ENCODE data around the gene HSF4. TPM values are rescaled to one million over a fixed set of nuclear protein-coding genes. Genes with fewer than 3 reads are reported as not detected.
"Not testable (repeated sequence)": the region's sequence is repeated elsewhere in the genome, so short reads cannot be mapped to it uniquely, and the experiment has no call there.

The HSF4 gene
- polyA plus RNA-seq: 8.2 TPM
- long read RNA-seq, donor 1: 0 reads
- long read RNA-seq, donor 2: 0 reads
- long read RNA-seq, donor 3: 0 reads
- long read RNA-seq, donor 4: 0 reads
- long read RNA-seq, donor 5: 0 reads
- long read RNA-seq, donor 6: 0 reads
- long read RNA-seq, donor 7: 0 reads
- long read RNA-seq, donor 8: 0 reads
- long read RNA-seq, donor 9: 0 reads
- long read RNA-seq, donor 10: 0 reads
- long read RNA-seq, donor 11: 0 reads

- Histone ChIP-seq H3K27me3 (ENCODE audit: control insufficient read depth, insufficient read depth, low read length) (peaks cover 91% of the 10 kb centered on the region), H3K4me1 (ENCODE audit: control insufficient read depth, insufficient read depth, low read length) (peaks cover 45% of the 10 kb centered on the region), H3K27ac (ENCODE audit: low read length) (no peak within 1 kb of the TSS), H3K36me3 (ENCODE audit: control insufficient read depth, insufficient read depth, low read length) (no peaks in the 10 kb centered on the region), H3K4me3 (ENCODE audit: low read length) (peak within 1 kb of the TSS; percentile 10), H3K9me3 (ENCODE audit: control insufficient read depth, low read depth, low read length) (peaks cover 23% of the 10 kb centered on the region)
- peak in 1 of 2 donors; percentile 64 for DNase-seq
- no CpG with 5 or more reads among the region's 41 CpGs for WGBS (ENCODE audit: insufficient coverage, low lambda C conversion rate)
These were observed at the start of gene HSF4 for GRCh38 chr16:67164599-67165061. HSF4 (plus strand) TSS chr16:67164745; CDS start chr16:67164812, 67 bp downstream.

- Histone ChIP-seq H3K4me3 (ENCODE audit: low read length) (no peak overlapping the region), H3K27ac (ENCODE audit: low read length) (no peak overlapping the region), H3K9me3 (ENCODE audit: control insufficient read depth, low read depth, low read length) (no peaks in the 10 kb centered on the region), H3K4me1 (ENCODE audit: control insufficient read depth, insufficient read depth, low read length) (no peaks in the 10 kb centered on the region), H3K36me3 (ENCODE audit: control insufficient read depth, insufficient read depth, low read length) (peaks cover 5% of the 10 kb centered on the region), H3K27me3 (ENCODE audit: control insufficient read depth, insufficient read depth, low read length) (no peaks in the 10 kb centered on the region)
- WGBS (ENCODE audit: insufficient coverage, low lambda C conversion rate): 86% methylated on average over 1 of the region's 2 CpGs
- no peak for DNase-seq
These were observed 49.8 kb upstream of the HSF4 start for GRCh38 chr16:67114793-67115192.

- DNase-seq: no peak
- H3K9me3 ChIP-seq (ENCODE audit: control insufficient read depth, low read depth, low read length): no peaks in the 10 kb centered on the region
- peaks cover 13% of the 10 kb centered on the region for H3K36me3 ChIP-seq (ENCODE audit: control insufficient read depth, insufficient read depth, low read length)
- no peaks in the 10 kb centered on the region for H3K27me3 ChIP-seq (ENCODE audit: control insufficient read depth, insufficient read depth, low read length)
- 100% methylated on average over 1 of the region's 7 CpGs for WGBS (ENCODE audit: insufficient coverage, low lambda C conversion rate)
- H3K4me1 ChIP-seq (ENCODE audit: control insufficient read depth, insufficient read depth, low read length): no peaks in the 10 kb centered on the region
- no peak overlapping the region for H3K27ac ChIP-seq (ENCODE audit: low read length)
- no peak overlapping the region for H3K4me3 ChIP-seq (ENCODE audit: low read length)
These were observed 48.9 kb upstream of the HSF4 start for GRCh38 chr16:67115639-67116038.

GRCh38 chr16:67116388-67117311 is 47.9 kb upstream of the HSF4 start:
- Histone ChIP-seq H3K36me3 (ENCODE audit: control insufficient read depth, insufficient read depth, low read length) (peaks cover 17% of the 10 kb centered on the region), H3K9me3 (ENCODE audit: control insufficient read depth, low read depth, low read length) (no peaks in the 10 kb centered on the region), H3K4me1 (ENCODE audit: control insufficient read depth, insufficient read depth, low read length) (no peaks in the 10 kb centered on the region), H3K27ac (ENCODE audit: low read length) (no peak overlapping the region), H3K27me3 (ENCODE audit: control insufficient read depth, insufficient read depth, low read length) (no peaks in the 10 kb centered on the region), H3K4me3 (ENCODE audit: low read length) (no peak overlapping the region)
- DNase-seq: no peak
- 100% methylated on average over 1 of the region's 13 CpGs for WGBS (ENCODE audit: insufficient coverage, low lambda C conversion rate)

- Histone ChIP-seq H3K4me3 (ENCODE audit: low read length) (no peak overlapping the region), H3K4me1 (ENCODE audit: control insufficient read depth, insufficient read depth, low read length) (no peaks in the 10 kb centered on the region), H3K9me3 (ENCODE audit: control insufficient read depth, low read depth, low read length) (no peaks in the 10 kb centered on the region), H3K27me3 (ENCODE audit: control insufficient read depth, insufficient read depth, low read length) (no peaks in the 10 kb centered on the region), H3K36me3 (ENCODE audit: control insufficient read depth, insufficient read depth, low read length) (peaks cover 25% of the 10 kb centered on the region), H3K27ac (ENCODE audit: low read length) (no peak overlapping the region)
- WGBS (ENCODE audit: insufficient coverage, low lambda C conversion rate): no CpG with 5 or more reads among the region's 9 CpGs
- DNase-seq: no peak
These were observed 46.8 kb upstream of the HSF4 start for GRCh38 chr16:67117716-67118115.

GRCh38 chr16:67120025-67120424 is 44.5 kb upstream of the HSF4 start:
- H3K4me3 ChIP-seq (ENCODE audit: low read length): no peak overlapping the region
- no peaks in the 10 kb centered on the region for H3K4me1 ChIP-seq (ENCODE audit: control insufficient read depth, insufficient read depth, low read length)
- H3K9me3 ChIP-seq (ENCODE audit: control insufficient read depth, low read depth, low read length): no peaks in the 10 kb centered on the region
- peaks cover 40% of the 10 kb centered on the region for H3K36me3 ChIP-seq (ENCODE audit: control insufficient read depth, insufficient read depth, low read length)
- H3K27ac ChIP-seq (ENCODE audit: low read length): no peak overlapping the region
- H3K27me3 ChIP-seq (ENCODE audit: control insufficient read depth, insufficient read depth, low read length): no peaks in the 10 kb centered on the region
- WGBS (ENCODE audit: insufficient coverage, low lambda C conversion rate): no CpG with 5 or more reads among the region's 5 CpGs
- DNase-seq: no peak

- H3K36me3 ChIP-seq (ENCODE audit: control insufficient read depth, insufficient read depth, low read length): peaks cover 48% of the 10 kb centered on the region
- WGBS (ENCODE audit: insufficient coverage, low lambda C conversion rate): 92% methylated on average over 2 of the region's 5 CpGs
- not testable (repeated sequence) for H3K9me3 ChIP-seq (ENCODE audit: control insufficient read depth, low read depth, low read length); H3K4me1 ChIP-seq (ENCODE audit: control insufficient read depth, insufficient read depth, low read length); H3K4me3 ChIP-seq (ENCODE audit: low read length); H3K27me3 ChIP-seq (ENCODE audit: control insufficient read depth, insufficient read depth, low read length); DNase-seq; H3K27ac ChIP-seq (ENCODE audit: low read length)
These were observed 41.7 kb upstream of the HSF4 start for GRCh38 chr16:67122799-67123198.

GRCh38 chr16:67128417-67128816 is 36.1 kb upstream of the HSF4 start:
- Histone ChIP-seq H3K4me3 (ENCODE audit: low read length) (no peak overlapping the region), H3K36me3 (ENCODE audit: control insufficient read depth, insufficient read depth, low read length) (peaks cover 60% of the 10 kb centered on the region), H3K4me1 (ENCODE audit: control insufficient read depth, insufficient read depth, low read length) (no peaks in the 10 kb centered on the region), H3K27ac (ENCODE audit: low read length) (no peak overlapping the region), H3K27me3 (ENCODE audit: control insufficient read depth, insufficient read depth, low read length) (no peaks in the 10 kb centered on the region), H3K9me3 (ENCODE audit: control insufficient read depth, low read depth, low read length) (no peaks in the 10 kb centered on the region)
- DNase-seq: no peak

GRCh38 chr16:67128887-67129286 is 35.7 kb upstream of the HSF4 start:
- WGBS (ENCODE audit: insufficient coverage, low lambda C conversion rate): no CpG with 5 or more reads among the region's 3 CpGs
- Histone ChIP-seq H3K9me3 (ENCODE audit: control insufficient read depth, low read depth, low read length) (no peaks in the 10 kb centered on the region), H3K27me3 (ENCODE audit: control insufficient read depth, insufficient read depth, low read length) (no peaks in the 10 kb centered on the region), H3K27ac (ENCODE audit: low read length) (no peak overlapping the region), H3K36me3 (ENCODE audit: control insufficient read depth, insufficient read depth, low read length) (peaks cover 57% of the 10 kb centered on the region), H3K4me1 (ENCODE audit: control insufficient read depth, insufficient read depth, low read length) (no peaks in the 10 kb centered on the region), H3K4me3 (ENCODE audit: low read length) (no peak overlapping the region)
- DNase-seq: no peak

GRCh38 chr16:67129422-67129821 is 35.1 kb upstream of the HSF4 start:
- Histone ChIP-seq H3K36me3 (ENCODE audit: control insufficient read depth, insufficient read depth, low read length) (peaks cover 59% of the 10 kb centered on the region), H3K4me3 (ENCODE audit: low read length) (no peak overlapping the region), H3K4me1 (ENCODE audit: control insufficient read depth, insufficient read depth, low read length) (no peaks in the 10 kb centered on the region), H3K9me3 (ENCODE audit: control insufficient read depth, low read depth, low read length) (no peaks in the 10 kb centered on the region), H3K27ac (ENCODE audit: low read length) (no peak overlapping the region), H3K27me3 (ENCODE audit: control insufficient read depth, insufficient read depth, low read length) (no peaks in the 10 kb centered on the region)
- no peak for DNase-seq
- no CpG with 5 or more reads among the region's 3 CpGs for WGBS (ENCODE audit: insufficient coverage, low lambda C conversion rate)
